Ishikawa (cell line): ENCODE measurements around the gene OSM.

Experiments used
- CEBPB ChIP-seq: IDR thresholded peaks from 2 replicates; pipeline ENCODE4 v1.6.1; 2012
- CREB1 ChIP-seq: IDR thresholded peaks from 2 replicates; pipeline ENCODE4 v1.6.1; 2012; ENCODE audit warnings: low read depth
- EGR1 ChIP-seq: IDR thresholded peaks from 2 replicates; pipeline ENCODE4 v1.6.1; 2012
- EP300 ChIP-seq: IDR thresholded peaks from 2 replicates; pipeline ENCODE4 v1.6.1; 2012; ENCODE audit warnings: borderline replicate concordance
- FOXM1 ChIP-seq: IDR thresholded peaks from 2 replicates; pipeline ENCODE4 v1.6.1; 2012; ENCODE audit warnings: low read depth, borderline replicate concordance
- MAX ChIP-seq: IDR thresholded peaks from 2 replicates; pipeline ENCODE4 v1.6.1; 2012
- NFIC ChIP-seq: IDR thresholded peaks from 2 replicates; pipeline ENCODE4 v1.6.1; 2012
- RAD21 ChIP-seq: IDR thresholded peaks from 2 replicates; pipeline ENCODE4 v1.6.1; 2012; ENCODE audit warnings: low read depth
- TAF1 ChIP-seq: IDR thresholded peaks from 2 replicates; pipeline ENCODE4 v1.6.1; 2012; ENCODE audit warnings: low read depth, mild to moderate bottlenecking
- TCF12 ChIP-seq: IDR thresholded peaks from 2 replicates; pipeline ENCODE4 v1.6.1; 2012; ENCODE audit warnings: low read depth
- TEAD4 ChIP-seq: IDR thresholded peaks from 2 replicates; pipeline ENCODE4 v1.6.1; 2012
- YY1 ChIP-seq: IDR thresholded peaks from 2 replicates; pipeline ENCODE4 v1.6.1; 2012; ENCODE audit warnings: low read depth
- ZBTB7A ChIP-seq: IDR thresholded peaks from 2 replicates; pipeline ENCODE4 v1.6.1; 2012; ENCODE audit warnings: low read depth
- TF ChIP-seq, protein P1 (sequence below): IDR thresholded peaks from 2 replicates; pipeline ENCODE4 v1.6.1; 2012; ENCODE audit warnings: low read depth, mild to moderate bottlenecking

DNA sequence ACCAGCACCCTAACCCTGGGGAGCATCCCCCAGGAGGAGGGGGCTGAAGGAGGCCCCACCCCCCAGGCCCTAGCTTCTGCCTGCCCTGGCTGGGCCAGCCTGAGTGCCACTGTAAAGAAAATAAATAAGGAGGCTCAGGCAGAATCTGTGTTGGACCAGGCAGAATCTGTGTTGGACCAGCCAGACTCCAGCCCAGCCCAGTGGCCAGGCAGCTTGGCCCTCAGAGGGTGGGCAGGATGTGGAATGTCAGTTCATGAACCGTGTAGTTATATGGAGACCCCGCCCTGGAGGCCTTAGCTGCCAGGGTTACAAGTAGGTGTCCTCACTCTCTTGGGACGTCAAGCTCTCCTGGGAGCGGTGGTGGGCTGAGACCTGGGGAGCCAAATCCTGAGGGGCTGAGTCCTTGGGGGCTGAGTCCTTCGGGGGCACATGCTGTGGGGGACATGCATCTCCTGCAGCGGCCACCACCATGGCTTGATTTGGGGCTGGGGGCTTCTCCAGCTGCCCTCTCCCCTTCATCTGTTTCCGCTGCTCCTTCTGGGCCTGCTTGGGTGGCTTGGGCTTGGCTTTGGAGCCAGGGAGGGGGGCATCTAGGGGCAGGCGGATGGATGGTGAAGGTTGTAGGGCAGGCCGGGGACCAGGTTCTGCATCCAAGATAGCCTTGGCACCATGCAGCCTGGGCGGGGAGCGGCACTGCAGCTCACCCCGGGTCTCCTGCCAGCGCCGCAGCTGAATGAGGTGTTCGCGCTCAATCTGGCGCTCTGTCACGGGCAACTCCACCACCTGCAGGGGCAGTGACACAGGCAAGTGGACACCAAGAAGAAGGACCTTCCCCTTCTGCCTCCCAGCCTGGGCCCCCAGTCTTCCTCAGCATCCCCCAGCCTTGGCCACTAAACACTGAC is 25.7 kb upstream of the OSM start:
- TF ChIP-seq, protein P1, sequence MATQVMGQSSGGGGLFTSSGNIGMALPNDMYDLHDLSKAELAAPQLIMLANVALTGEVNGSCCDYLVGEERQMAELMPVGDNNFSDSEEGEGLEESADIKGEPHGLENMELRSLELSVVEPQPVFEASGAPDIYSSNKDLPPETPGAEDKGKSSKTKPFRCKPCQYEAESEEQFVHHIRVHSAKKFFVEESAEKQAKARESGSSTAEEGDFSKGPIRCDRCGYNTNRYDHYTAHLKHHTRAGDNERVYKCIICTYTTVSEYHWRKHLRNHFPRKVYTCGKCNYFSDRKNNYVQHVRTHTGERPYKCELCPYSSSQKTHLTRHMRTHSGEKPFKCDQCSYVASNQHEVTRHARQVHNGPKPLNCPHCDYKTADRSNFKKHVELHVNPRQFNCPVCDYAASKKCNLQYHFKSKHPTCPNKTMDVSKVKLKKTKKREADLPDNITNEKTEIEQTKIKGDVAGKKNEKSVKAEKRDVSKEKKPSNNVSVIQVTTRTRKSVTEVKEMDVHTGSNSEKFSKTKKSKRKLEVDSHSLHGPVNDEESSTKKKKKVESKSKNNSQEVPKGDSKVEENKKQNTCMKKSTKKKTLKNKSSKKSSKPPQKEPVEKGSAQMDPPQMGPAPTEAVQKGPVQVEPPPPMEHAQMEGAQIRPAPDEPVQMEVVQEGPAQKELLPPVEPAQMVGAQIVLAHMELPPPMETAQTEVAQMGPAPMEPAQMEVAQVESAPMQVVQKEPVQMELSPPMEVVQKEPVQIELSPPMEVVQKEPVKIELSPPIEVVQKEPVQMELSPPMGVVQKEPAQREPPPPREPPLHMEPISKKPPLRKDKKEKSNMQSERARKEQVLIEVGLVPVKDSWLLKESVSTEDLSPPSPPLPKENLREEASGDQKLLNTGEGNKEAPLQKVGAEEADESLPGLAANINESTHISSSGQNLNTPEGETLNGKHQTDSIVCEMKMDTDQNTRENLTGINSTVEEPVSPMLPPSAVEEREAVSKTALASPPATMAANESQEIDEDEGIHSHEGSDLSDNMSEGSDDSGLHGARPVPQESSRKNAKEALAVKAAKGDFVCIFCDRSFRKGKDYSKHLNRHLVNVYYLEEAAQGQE, result no peak
- TF ChIP-seq TAF1, result no peak
- no peak for TF ChIP-seq FOXM1
- no peak for TF ChIP-seq TCF12
- no peak for TF ChIP-seq ZBTB7A
- no peak for TF ChIP-seq MAX
- TF ChIP-seq YY1, result no peak
- TF ChIP-seq RAD21, result no peak
- no peak for TF ChIP-seq NFIC
- no peak for TF ChIP-seq EP300
- TF ChIP-seq TEAD4, result no peak
- no peak for TF ChIP-seq CEBPB
- TF ChIP-seq CREB1, result no peak
- TF ChIP-seq EGR1, result no peak
